Activated CD4-positive, alpha-beta T cell treated with anti-CD3 and anti-CD28 coated beads, Interleukin-2, amount 50 U/mL, for 24 hours (primary cell): ENCODE measurements around the gene LILRA6.
A peak's percentile ranks its signal among the peaks of the same experiment; 100 is the strongest.
"Not testable (repeated sequence)": the region's sequence is repeated elsewhere in the genome, so short reads cannot be mapped to it uniquely, and the experiment has no call there.

Experiments used
- DNase-seq, 2 donors: peaks; one replicate each; pipeline ENCODE4 v3.0.0-alpha.2; 2020; ENCODE audit warnings: low read depth in 1 of 2, low spot score in 1 of 2

The LILRA6 gene

DNA sequence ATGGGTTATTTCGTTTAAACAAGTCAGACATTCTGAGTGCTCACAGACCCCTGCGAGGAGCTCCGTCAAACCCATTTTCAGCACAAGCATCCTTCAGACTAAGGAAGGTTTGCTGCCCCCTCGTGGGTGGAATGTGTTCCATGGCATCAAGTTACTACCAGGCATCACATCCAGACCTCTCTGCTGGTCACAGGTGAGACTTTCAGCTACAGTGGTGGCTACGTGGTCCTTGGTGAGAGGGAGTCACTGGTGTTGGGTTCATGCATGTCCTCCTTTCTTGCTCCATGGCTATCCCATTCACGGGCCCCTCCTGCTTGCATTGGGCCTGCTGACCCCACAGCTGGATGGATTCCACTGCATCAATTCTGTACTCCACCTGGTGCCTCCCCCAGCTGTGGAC is 23.5 kb upstream of the LILRA6 start:
- DNase-seq = peak; percentile 39 to 63

DNA sequence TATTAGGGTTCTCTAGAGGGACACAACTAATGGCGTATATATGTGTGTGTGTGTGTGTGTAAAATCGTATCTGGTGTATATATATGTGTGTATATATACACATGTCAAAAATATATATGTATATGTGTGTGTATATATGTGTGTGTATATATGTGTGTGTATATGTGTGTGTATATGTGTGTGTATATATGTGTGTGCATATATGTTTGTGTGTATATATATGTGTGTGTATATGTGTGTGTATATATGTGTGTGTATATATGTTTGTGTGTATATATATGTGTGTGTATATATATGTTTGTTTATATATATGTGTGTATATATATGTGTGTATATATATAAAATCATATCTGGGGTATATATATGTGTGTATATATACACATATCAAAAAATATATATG is 19.9 kb upstream of the LILRA6 start:
- DNase-seq = no peak

GRCh38 chr19:54262066-54262465 is 19.5 kb upstream of the LILRA6 start:
- DNase-seq = no peak

GRCh38 chr19:54257116-54257480 is 14.5 kb upstream of the LILRA6 start, which contains the start of gene LILRB5:
LILRB5 (minus strand) TSS chr19:54257273; CDS start chr19:54257193, 80 bp downstream.
- DNase-seq = no peak

- no peak for DNase-seq
Measured at GRCh38 chr19:54256250-54257115, 13.9 kb upstream of the LILRA6 start.

- DNase-seq = no peak
Measured at GRCh38 chr19:54255105-54255775, 12.7 kb upstream of the LILRA6 start.

- no peak for DNase-seq
Measured at GRCh38 chr19:54254195-54254906, 11.8 kb upstream of the LILRA6 start.

GRCh38 chr19:54253331-54254194 is 11.0 kb upstream of the LILRA6 start:
- DNase-seq = no peak

GRCh38 chr19:54252845-54253244 is 10.3 kb upstream of the LILRA6 start:
- DNase-seq = no peak

- DNase-seq = no peak
Measured at GRCh38 chr19:54252243-54252642, 9.7 kb upstream of the LILRA6 start.

- DNase-seq = peak in 1 of 2 donors; percentile 29
Measured at GRCh38 chr19:54248016-54248601, 5.5 kb upstream of the LILRA6 start.

- no peak for DNase-seq
Measured at GRCh38 chr19:54247106-54247930, 4.7 kb upstream of the LILRA6 start.

- DNase-seq = no peak
Measured at GRCh38 chr19:54245936-54246335, 3.3 kb upstream of the LILRA6 start.

- not testable (repeated sequence) for DNase-seq
Measured at GRCh38 chr19:54243809-54244208, 1.2 kb upstream of the LILRA6 start.

DNA sequence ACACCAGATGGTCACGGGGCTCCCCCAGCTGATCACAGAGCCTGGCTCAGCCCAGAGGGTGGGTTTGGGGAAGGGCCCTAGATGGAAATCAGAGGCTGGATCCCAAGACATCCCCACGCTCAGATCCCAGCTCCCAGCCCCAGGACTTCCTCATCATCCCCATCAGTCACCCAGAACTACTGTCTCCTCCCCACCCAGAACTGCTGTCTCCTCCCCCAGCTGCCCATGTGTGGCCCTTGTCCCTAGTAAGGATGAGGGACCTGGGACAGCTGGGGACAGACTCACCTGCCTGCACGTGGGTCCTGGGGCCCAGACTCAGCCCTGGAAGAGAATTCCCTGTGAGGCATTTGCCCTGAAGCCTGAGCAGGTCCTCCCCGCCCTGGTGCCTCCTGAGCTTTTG is 356 bp downstream of the LILRA6 start:
- not testable (repeated sequence) for DNase-seq

- DNase-seq = not testable (repeated sequence)
Measured at GRCh38 chr19:54240372-54241336, 1.9 kb downstream of the LILRA6 start.

DNA sequence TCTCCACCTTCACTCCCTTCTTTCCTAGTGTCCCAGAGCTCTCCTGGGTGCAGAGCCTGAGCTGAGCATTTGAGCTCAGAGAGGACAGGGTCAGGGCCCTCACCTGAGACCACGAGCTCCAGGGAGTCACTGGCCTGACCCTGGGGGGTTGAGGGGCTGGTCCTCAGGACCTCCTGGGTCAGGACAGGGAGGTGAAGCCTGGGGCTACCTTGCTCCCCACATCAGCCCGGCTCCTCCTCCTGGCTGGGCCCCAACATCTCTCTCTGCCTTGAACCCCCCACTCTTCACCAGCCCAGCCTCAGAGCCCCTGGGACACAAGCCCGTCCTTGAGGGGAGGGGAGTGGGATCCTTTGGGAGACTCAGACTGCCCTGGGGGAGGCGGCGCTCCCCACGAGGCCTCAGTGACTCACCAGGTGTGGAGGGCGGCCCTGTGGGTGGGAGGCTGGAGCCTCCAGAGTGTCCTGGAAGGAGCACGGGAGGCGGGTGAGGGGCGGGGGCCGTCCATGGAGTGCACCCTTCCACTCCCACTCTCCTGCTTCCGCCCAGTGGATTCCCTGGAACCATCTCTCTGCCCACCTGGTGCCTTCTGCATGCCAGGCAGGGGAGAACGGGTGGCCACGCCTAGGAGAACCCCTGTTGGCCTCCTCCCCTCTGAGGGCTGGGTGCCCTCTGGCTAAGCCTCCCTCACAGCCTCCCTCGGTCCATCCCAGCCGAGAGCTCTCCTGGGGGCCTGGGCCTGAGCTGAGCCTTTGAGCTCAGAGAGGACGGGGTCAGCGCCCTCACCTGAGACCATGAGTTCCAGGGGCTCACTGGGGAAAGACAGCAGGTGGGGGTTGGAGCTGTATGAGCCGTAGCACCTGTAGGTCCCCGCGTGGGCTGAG is 2.9 kb downstream of the LILRA6 start:
- DNase-seq = not testable (repeated sequence)
